Measurements from ENCODE around the gene CRADD.

GRCh38 chr12:93922583-93923006 lies 245.4 kb downstream of the CRADD start:
- TF ChIP-seq CTCF (IDR thresholded peaks at IDR 0.05), result no peak
- TF ChIP-seq POLR2A (IDR thresholded peaks at IDR 0.05), result no peak
- TF ChIP-seq POLR2AphosphoS5 (IDR thresholded peaks at IDR 0.05), result no peak
